IPS-18c (cell line): ENCODE data around the gene BMP5.

Experiments used
- H3K4me3 ChIP-seq: 2 replicates; pipeline ENCODE4 v1.7.0; 2013; ENCODE audit warnings: low read depth, mild to moderate bottlenecking, low read length, moderate library complexity; ENCODE audit not compliant: insufficient read depth
- H3K9me3 ChIP-seq: one replicate; pipeline ENCODE4 v1.6.1; 2013; ENCODE audit warnings: mild to moderate bottlenecking, low read length, moderate library complexity; ENCODE audit not compliant: control insufficient read depth, insufficient read depth

BMP5 gene

DNA sequence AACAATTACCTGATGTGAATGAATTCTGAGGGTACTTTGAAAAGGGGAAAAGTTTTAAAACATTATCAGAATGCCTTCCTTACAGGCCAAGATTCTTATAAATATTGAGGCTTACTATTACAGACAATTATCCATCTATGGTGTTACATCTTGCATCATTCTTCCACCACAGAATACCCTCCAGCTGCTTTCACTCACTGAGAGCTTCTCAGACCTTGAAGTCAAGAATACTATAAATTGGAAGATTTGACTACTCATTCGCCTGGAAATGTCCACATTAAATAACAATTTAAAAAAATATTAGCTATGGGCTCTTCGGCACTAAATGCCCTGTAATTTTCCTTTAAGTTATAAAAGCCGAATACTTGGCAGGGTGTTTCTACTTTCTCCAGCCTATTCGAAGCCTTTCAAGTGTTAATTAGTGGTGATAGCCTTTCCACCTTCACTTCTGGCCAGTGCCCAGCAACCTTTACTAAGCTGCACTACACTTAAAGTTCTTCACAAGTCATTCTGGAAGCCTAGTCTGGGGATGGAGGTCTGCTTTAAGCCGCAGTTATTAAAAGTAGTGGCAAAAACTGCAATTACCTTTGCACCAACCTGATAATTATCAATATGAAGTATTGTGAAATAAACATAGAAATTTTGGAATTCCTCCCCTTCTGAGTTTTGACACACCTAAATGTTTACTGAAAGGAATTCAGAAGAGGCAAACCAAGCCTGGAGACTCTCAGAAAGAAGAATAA, 100.9 kb downstream of the BMP5 start:
- Histone ChIP-seq H3K4me3 (no peak overlapping the region), H3K9me3 (no peaks in the 10 kb centered on the region)

DNA sequence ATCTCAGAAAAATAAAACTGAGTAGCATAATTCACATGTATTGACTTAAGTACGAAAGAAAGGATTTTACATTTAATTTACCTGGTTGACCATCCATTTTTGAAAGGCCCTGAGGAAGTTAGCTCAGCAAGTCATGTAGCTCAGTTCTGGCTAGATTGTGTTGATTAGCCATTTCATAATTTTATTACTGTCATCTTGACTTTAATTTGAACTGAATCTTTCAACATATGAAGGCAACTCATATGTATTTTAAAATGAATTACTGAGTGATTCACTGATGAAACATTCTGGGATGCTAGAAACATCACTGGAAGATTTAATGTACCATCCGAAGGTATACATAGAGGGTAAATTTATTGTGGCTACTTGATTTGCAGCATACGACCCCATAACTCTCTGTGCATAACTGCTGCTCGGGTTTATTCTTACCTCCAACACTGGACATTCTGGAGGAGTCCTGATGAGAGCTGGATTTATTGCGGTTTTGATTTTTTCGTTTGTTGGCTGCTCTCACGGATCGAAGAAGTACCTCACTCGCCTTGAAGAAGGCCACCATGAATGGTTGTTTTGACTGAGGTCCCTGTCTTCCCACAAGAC, 101.7 kb downstream of the BMP5 start:
- H3K9me3 ChIP-seq = no peaks in the 10 kb centered on the region
- H3K4me3 ChIP-seq = no peak overlapping the region

DNA sequence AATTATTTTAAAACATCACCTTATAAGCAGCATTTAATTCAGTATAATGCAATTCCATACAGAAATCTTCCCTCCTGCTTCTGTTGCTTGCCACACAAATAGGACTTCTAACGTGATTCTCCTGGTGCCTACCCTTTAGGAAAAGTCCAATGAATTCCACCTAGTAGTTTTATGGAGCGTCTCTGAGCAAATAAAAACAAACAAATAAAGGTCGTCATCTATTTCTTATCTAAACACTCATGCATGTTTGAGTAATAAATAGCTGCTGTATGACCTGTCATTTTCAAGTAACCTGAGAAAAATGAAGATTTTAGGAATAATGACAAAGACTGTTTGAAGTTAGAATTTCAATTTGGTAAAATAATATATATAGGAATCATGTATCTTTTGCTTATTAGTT, 102.7 kb downstream of the BMP5 start:
- Histone ChIP-seq H3K9me3 (no peaks in the 10 kb centered on the region), H3K4me3 (no peak overlapping the region)

- Histone ChIP-seq H3K9me3 (no peaks in the 10 kb centered on the region), H3K4me3 (no peak overlapping the region)
Measured at GRCh38 chr6:55759536-55759935, 115.9 kb downstream of the BMP5 start.

- H3K9me3 ChIP-seq = no peaks in the 10 kb centered on the region
- H3K4me3 ChIP-seq = no peak overlapping the region
Measured at GRCh38 chr6:55758156-55758937, 117.0 kb downstream of the BMP5 start.

- H3K4me3 ChIP-seq = no peak overlapping the region
- H3K9me3 ChIP-seq = no peaks in the 10 kb centered on the region
Measured at GRCh38 chr6:55756531-55757031, 118.8 kb downstream of the BMP5 start.

DNA sequence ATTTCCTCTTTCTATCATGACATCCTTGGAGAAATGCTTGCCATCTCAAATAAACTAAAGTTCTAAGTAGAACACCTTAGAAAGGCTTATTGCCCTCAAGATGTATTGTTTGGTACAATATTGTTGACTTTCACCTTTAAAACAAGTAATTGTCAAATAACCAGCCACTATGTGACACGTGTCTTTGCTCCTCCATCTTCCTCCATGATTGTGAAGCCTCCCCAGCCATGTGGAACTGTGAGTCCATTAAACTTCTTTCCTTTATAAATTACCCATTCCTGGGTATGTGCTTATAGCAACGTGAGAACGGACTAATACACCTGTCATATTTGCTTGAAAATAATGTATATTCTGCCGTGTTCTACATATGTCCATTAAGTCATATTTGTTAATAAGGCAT, 126.5 kb downstream of the BMP5 start:
- H3K9me3 ChIP-seq = no peaks in the 10 kb centered on the region
- H3K4me3 ChIP-seq = no peak overlapping the region

GRCh38 chr6:55746473-55746872, 128.9 kb downstream of the BMP5 start:
- Histone ChIP-seq H3K4me3 (no peak overlapping the region), H3K9me3 (no peaks in the 10 kb centered on the region)

GRCh38 chr6:55734256-55734655, 141.1 kb downstream of the BMP5 start:
- no peak overlapping the region for H3K4me3 ChIP-seq
- peaks cover 3% of the 10 kb centered on the region for H3K9me3 ChIP-seq

DNA sequence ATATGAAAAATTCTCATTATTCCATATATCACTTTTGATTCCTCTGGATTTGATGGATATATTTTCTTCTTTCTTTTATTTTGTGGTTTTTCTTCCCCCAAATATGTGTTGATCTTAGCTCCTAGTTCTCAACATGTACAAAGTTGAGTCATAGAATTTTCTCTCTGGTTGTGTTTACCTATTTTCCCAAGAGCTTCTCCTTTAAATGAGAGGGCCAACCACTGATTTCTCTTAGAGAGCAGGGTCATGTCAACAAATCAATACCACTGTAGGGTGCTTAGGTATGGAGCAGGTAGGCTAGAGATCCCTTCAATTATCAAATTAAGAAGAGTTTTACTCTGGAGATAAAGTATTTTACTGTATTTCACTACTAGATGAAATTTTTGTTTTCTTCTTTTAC, 145.7 kb downstream of the BMP5 start:
- Histone ChIP-seq H3K9me3 (no peaks in the 10 kb centered on the region), H3K4me3 (no peak overlapping the region)

GRCh38 chr6:55726144-55726543, 149.2 kb downstream of the BMP5 start:
- Histone ChIP-seq H3K9me3 (no peaks in the 10 kb centered on the region), H3K4me3 (no peak overlapping the region)

GRCh38 chr6:55714831-55715230, 160.6 kb downstream of the BMP5 start:
- H3K9me3 ChIP-seq = no peaks in the 10 kb centered on the region
- H3K4me3 ChIP-seq = no peak overlapping the region

DNA sequence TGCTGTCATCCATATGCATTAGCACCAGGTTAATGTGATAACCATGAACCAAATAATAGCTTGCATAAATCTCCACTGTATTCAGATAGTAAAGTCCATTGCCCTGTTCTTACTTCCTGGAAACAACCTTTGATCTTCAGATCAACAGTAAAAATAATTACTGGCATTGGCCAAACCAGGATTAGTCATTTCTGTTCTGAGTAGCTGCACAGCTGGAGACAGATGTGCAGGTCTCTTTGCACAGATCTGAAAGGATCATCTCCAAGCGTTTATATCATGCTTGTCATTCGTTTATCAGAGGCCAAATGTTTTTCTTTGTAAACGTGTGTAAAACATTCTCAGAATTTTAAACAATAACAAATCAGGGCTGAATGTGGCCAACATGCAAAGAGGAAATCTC, 162.0 kb downstream of the BMP5 start:
- no peak overlapping the region for H3K4me3 ChIP-seq
- no peaks in the 10 kb centered on the region for H3K9me3 ChIP-seq

DNA sequence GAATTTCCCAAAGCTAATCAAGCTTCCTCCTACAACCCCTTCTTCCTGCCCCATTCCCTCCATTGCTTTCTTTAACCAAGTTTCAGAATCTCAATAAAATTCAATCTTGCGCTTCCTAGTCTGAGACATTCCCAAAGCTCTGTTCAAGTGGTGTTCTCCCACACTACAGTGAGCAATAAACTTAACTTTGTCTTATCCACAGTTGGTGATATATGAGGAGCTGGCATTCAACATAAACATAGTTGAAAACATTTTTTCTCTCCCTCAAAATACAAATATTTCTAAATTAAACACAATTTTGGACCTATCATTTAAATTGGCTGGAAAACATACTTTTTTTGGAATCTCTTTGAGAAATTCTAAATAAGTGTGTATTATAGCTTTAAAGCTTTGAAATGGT, 166.7 kb downstream of the BMP5 start:
- H3K4me3 ChIP-seq = no peak overlapping the region
- H3K9me3 ChIP-seq = no peaks in the 10 kb centered on the region

DNA sequence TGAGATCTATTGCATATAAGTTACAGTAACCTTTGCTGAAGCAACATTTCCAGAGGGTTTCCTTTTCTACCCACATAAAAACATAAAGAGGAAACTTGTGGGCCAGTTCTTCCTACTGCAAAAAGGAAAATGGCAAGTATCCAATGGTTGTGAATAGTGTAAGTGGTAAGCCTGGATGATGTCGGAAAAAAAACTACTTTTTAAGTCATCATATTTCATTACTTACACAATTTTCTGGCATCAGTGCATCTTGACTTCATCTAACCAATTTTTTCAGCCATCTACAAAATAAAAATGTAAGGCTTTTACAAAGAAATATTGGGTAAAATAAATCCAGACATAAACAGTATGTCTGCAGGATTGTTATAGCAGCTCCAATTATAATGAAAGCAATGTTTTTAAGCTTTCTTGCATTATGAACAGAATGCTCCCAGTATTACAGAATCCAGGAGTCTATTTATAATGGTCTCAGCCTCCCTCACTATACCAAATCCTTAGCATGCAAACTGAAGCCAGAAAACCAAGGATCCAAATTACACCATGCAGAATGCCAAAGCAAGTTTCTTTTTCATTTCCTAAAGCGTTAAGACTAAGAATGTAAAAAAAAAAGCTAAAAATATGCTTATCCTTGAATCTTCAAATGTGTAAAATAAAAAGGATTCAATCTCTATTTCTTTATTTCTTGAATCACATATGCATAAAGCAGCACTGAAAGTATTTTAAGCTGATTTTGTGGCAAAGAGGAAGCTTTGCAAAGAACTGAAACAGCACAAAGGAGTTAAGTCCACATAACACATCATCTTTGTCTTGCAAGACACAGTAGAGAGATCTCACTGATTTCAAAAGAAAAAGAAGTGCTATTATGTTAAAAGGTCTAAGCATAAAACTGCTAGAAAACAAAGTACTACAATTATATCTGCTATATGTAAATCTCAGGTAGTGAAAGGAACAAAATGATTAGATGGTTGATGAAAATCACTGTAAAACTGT, 169.6 kb downstream of the BMP5 start:
- Histone ChIP-seq H3K9me3 (no peaks in the 10 kb centered on the region), H3K4me3 (no peak overlapping the region)

DNA sequence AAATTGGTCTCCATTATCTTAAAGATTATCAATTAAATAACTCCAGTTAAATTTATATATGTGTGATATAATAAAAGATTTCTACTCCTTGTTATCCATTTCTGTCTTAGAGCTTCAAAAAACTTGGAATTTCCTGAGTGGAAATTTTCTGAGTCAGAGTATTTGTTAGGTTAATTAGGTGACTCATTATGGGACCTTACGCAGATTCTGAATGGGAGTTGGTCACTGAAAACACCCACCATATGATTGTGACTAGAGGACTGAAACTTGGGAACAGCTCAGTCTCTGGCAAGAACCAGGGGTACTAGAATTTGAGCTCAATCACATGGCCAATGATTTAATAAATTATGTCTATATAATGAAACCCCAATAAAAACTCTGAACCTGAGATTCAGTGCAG, 171.0 kb downstream of the BMP5 start:
- Histone ChIP-seq H3K9me3 (no peaks in the 10 kb centered on the region), H3K4me3 (no peak overlapping the region)
